Muscle layer of duodenum (tissue), 2 donors: ENCODE data around the gene BCDIN3D.
A peak's percentile ranks its signal among the peaks of the same experiment; 100 is the strongest.

Experiments
- H3K27ac ChIP-seq: one replicate; pipeline ENCODE4 v1.7.0; 2013; ENCODE audit warnings: mild to moderate bottlenecking, low read length
- H3K27me3 ChIP-seq: one replicate; pipeline ENCODE4 v1.7.0; 2013; ENCODE audit warnings: low read depth, mild to moderate bottlenecking, control low read depth, low read length
- H3K36me3 ChIP-seq, 2 donors: one replicate each; pipeline ENCODE4 v1.7.0; 2013; ENCODE audit warnings: low read length in 2 of 2, control low read depth in 1 of 2, mild to moderate bottlenecking in 1 of 2; ENCODE audit not compliant: insufficient read depth in 2 of 2, control insufficient read depth in 1 of 2
- H3K4me1 ChIP-seq, 2 donors: one replicate each; pipeline ENCODE4 v1.7.0; 2013; ENCODE audit warnings: low read length in 2 of 2, mild to moderate bottlenecking in 2 of 2, control low read depth in 1 of 2, moderate library complexity in 1 of 2; ENCODE audit not compliant: insufficient read depth in 2 of 2, control insufficient read depth in 1 of 2
- H3K4me3 ChIP-seq, 2 donors: one replicate each; pipeline ENCODE4 v1.7.0; 2013; ENCODE audit warnings: low read length in 2 of 2, low read depth in 1 of 2, mild to moderate bottlenecking in 1 of 2
- H3K9me3 ChIP-seq, 2 donors: one replicate each; pipeline ENCODE4 v1.7.0; 2013; ENCODE audit warnings: low read length in 2 of 2, control low read depth in 1 of 2, mild to moderate bottlenecking in 1 of 2; ENCODE audit not compliant: control insufficient read depth in 1 of 2
- donor health status: healthy.

BCDIN3D gene

DNA sequence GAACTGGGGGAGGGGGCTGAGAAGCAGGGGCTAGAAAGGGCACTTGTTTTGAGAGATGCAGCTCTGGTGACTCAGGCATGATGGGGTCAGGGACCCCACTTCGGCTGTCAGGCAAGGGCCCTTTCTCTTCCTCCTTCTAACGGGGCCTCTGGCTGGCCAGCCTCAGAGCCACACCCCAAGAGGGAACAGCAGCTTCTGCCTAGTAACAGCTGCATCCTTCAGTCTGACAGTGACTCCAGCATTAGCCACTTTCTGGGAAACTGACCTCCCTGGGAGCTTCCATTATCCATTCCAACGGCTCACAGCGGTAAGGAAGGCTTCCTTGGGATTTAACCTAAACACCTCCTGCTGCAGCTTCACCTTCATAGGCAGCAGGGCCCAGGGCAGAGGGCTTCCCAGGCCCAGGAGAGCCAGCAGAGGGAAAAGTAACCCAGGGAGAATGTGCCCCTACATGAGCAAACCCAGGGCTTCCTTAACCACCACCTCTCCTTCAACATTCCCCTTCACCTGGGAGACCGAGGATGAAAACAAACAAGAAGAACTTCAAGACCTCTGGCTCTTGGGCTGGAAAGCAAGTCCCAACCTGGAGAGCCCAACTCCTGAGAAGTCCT lies 17.4 kb downstream of the BCDIN3D start:
- Histone ChIP-seq H3K4me3 (peak overlapping the region in 1 of 2 donors; percentile 19), H3K9me3 (no peaks in the 10 kb centered on the region), H3K27ac (peak overlapping the region; percentile 27), H3K27me3 (no peaks in the 10 kb centered on the region), H3K4me1 (peaks cover 10 to 61% of the 10 kb centered on the region in 2 donors), H3K36me3 (peaks cover 0 to 3% of the 10 kb centered on the region in 2 donors)

DNA sequence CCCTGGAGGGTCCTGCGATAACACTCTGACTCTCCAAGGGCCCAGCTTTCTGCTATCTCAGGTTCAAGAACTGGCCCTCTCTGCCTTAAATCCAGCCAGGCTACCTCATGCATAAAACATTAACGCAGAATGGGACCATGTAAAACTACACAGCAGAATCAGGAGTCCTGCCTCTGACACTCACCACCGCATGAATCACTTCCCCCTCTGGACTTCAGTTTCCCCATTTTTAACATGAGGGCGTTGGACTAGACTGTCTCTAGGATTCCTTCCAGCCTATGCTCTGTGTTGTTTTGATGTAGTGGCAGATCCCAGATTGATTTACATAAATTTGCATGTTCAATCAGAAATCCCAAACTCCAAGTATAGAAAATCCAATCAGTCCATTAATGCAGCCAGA lies 18.0 kb downstream of the BCDIN3D start:
- H3K9me3 ChIP-seq: no peaks in the 10 kb centered on the region
- H3K4me3 ChIP-seq: no peak overlapping the region
- H3K4me1 ChIP-seq: peaks cover 10 to 61% of the 10 kb centered on the region in 2 donors
- H3K27ac ChIP-seq: peak overlapping the region; percentile 27
- peaks cover 0 to 3% of the 10 kb centered on the region in 2 donors for H3K36me3 ChIP-seq
- H3K27me3 ChIP-seq: no peaks in the 10 kb centered on the region

DNA sequence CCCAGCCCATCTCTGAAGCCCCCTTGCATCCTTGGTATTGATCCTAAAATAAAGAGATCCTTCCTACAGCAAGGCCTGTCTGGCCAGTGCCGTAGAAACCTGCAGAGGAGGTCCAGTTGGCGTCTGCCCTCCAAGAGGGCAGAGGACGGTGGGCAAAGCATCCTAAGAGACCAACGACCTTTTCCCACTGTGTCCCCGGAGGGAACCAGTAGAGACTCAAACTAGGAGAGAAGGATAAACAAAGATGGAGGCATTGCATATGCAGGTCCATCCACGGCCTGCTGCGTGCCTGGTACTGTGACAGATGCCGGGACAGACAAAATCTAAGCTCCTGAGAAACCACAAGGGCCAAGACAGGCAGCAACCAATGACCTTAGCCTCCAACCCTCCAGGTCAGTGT lies 18.5 kb downstream of the BCDIN3D start:
- no peak overlapping the region for H3K4me3 ChIP-seq
- H3K27ac ChIP-seq: peak overlapping the region; percentile 27
- no peaks in the 10 kb centered on the region for H3K9me3 ChIP-seq
- peaks cover 0 to 3% of the 10 kb centered on the region in 2 donors for H3K36me3 ChIP-seq
- no peaks in the 10 kb centered on the region for H3K27me3 ChIP-seq
- H3K4me1 ChIP-seq: peaks cover 10 to 65% of the 10 kb centered on the region in 2 donors

DNA sequence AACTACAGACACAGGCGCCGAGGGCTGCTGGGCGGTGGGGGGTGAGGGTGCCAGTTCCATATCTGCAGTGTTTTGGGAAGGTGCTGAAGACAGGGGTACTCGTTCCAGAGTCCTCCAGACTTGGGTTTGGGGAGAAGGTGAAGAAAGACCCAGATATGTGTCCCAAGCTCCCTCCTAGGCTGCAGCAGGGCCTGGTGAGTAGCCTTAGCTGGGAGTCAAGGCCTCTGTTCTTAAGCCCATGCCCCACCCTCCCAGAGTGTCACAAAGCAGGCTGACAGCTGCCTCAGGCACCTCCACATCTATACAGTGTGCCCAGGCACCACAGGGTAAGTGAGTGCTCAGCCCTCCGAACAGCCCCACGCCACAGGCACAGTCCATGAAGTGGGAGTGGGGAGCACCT lies 19.0 kb downstream of the BCDIN3D start:
- Histone ChIP-seq H3K9me3 (no peaks in the 10 kb centered on the region), H3K27ac (no peak overlapping the region), H3K36me3 (peaks cover 0 to 3% of the 10 kb centered on the region in 2 donors), H3K27me3 (no peaks in the 10 kb centered on the region), H3K4me3 (no peak overlapping the region), H3K4me1 (peaks cover 8 to 63% of the 10 kb centered on the region in 2 donors)

DNA sequence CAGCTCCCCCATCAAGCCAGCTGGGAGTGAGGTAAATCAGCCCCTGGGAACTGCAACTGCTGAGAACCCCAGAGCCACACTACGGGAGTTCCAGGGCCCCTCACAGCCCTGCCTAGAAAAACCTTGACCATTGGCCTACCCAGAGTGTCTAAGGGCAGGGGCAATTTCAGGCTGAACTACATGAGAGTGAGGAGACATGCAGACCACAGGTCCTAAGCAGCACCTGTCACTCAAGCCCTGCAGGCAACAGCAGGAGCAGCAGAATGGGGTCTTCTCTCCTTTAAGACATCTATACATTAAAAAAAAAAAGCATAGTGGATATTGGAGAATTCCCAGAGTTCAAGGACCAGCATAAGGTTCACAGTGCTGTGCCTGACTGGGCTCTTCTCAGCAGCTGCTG lies 19.6 kb downstream of the BCDIN3D start:
- Histone ChIP-seq H3K4me1 (peaks cover 5 to 60% of the 10 kb centered on the region in 2 donors), H3K4me3 (no peak overlapping the region), H3K27ac (no peak overlapping the region), H3K36me3 (peaks cover 0 to 3% of the 10 kb centered on the region in 2 donors), H3K9me3 (no peaks in the 10 kb centered on the region), H3K27me3 (no peaks in the 10 kb centered on the region)

DNA sequence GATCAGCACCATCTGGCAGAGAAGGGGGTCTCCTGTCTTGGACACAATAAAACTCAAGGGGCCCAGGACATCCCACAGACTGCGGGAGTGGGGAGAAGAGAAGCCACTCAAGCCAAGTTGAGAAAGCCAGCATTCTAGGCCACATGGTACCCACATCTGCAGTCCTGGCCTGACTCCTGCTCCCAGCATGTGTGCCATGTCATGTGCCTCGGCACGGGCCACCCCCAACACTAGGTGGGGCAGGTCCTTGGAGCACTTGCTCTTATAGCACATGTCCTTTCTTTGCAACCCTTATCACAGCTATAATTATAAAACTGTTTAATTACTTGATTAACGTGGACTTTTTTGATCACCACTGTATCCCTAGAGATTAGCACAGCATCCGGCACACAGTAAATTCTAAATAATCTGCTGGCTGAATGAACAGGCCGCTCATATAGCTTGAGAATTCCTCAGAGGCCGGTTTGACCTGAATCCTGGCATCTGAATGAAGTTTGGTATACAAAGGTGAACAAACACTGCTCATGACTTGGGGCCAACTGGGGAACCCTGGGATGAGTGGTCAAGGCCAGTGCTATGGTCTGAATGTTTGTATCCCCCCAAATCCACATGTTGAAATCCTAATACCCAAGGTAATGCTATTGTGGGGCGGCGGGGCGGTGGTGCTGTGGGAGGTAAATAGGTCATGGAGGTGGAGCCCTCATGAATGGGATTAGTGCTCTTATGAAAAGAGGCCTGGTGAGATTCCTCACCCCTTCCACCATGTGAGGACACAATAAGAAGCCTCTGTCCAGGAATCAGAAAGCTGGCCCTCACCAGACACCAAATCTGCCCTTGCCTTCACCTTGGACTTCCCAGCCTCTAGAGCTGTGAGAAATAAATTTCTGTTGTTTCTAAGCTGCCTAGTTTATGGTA lies 21.3 kb downstream of the BCDIN3D start:
- no peak overlapping the region for H3K27ac ChIP-seq

DNA sequence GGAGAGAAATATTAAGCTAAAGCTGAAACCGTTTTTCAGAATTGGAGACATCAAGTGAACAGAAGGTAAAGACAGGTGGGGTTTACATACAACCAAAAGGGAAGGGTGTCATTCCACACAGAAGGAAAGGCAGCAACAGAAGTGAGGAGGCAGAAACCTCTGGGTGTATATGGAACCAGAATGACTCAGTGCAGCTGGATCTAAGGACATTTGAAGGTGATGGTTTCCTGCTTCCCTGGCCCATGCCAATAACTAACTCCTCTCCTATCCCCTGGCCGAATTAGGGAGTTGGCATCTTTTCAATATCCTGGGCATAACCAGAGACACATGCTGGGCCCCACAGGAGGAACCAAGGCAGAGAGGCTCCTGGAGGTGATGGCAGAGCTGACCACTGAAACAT lies 23.1 kb downstream of the BCDIN3D start:
- peaks cover 3 to 34% of the 10 kb centered on the region in 2 donors for H3K4me1 ChIP-seq
- no peak overlapping the region for H3K4me3 ChIP-seq
- no peak overlapping the region for H3K27ac ChIP-seq
- no peaks in the 10 kb centered on the region for H3K27me3 ChIP-seq
- H3K9me3 ChIP-seq: no peaks in the 10 kb centered on the region
- H3K36me3 ChIP-seq: peaks cover 0 to 3% of the 10 kb centered on the region in 2 donors

More for the DNA sequence above, 21.3 kb downstream of the BCDIN3D start:
- Histone ChIP-seq H3K9me3 (no peaks in the 10 kb centered on the region), H3K4me1 (peaks cover 5 to 52% of the 10 kb centered on the region in 2 donors), H3K27me3 (no peaks in the 10 kb centered on the region), H3K4me3 (no peak overlapping the region), H3K36me3 (peaks cover 0 to 3% of the 10 kb centered on the region in 2 donors)

DNA sequence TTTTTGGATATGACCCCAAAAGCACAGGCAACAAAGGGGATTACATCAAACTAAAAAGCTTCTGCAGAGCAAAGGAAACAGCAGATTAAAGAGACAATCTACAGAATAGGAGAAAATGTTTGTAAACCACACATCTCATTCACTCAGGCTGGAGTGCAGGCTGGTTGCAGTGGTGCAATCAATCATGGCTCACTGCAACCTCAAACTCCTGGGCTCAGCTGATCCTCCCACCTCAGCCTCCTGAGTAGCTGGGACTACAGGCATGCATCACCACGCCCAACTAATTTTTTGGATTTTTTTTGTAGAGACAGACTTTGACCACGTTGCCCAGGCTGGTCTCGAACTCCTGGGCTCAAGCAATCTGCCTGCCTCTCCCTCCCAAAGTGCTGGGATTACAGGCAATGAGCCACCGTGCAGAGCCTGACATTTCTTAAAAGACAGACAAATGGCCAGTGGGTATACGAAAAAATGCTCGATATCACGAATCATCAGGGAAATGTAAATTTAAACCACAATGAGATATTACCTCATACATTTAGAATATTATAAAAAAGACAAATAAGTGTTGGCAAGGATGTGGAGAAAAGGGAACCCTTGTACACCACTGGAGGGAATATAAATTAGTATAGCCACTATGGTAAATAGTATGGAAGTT lies 24.5 kb downstream of the BCDIN3D start:
- Histone ChIP-seq H3K27ac (no peak overlapping the region), H3K9me3 (no peaks in the 10 kb centered on the region), H3K4me1 (peaks cover 0 to 25% of the 10 kb centered on the region in 2 donors), H3K27me3 (no peaks in the 10 kb centered on the region), H3K4me3 (no peak overlapping the region), H3K36me3 (peaks cover 0 to 3% of the 10 kb centered on the region in 2 donors)

DNA sequence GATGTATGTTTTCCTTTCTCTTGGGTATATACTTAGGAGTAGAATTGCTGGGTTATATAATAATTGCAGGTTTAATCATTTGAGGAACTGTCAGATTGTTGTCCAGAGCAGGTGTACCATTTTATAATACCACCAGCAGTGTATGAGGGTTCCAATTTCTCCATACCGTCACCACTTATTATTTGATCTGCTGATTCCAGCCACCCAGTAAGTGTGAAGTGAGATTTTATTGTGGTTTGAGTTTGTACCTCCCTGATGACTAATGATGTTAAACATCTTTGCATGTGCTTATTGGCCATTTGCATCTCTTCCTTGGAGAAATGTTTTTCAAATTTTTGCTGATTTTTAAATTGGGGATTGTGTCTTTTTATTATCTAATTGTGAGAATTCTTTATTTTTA lies 29.8 kb downstream of the BCDIN3D start:
- Histone ChIP-seq H3K36me3 (no peaks in the 10 kb centered on the region), H3K9me3 (no peaks in the 10 kb centered on the region), H3K4me3 (no peak overlapping the region), H3K27ac (no peak overlapping the region), H3K4me1 (peaks cover 9 to 14% of the 10 kb centered on the region in 2 donors), H3K27me3 (no peaks in the 10 kb centered on the region)

DNA sequence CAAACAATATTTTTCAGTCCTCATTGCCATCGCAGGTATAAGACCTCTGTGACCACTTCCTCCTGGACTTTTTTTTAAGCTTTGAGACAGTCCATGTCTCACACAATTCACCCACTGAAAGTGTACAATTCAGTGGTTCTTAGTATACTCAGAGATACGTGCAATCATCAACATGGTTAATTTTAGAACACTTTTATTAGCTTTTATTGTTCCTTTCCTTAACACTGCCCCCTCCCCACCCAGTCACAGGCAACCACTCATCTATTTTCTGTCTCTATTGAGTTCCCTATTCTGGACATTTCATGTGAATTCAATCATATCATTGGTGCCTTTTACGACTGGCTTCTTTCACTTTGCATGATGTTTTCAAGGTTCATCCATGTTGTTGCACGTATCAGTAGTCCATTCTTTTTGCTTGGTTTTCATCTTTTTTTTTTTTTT lies 30.9 kb downstream of the BCDIN3D start:
- Histone ChIP-seq H3K27me3 (no peaks in the 10 kb centered on the region), H3K27ac (no peak overlapping the region), H3K4me3 (no peak overlapping the region), H3K9me3 (no peaks in the 10 kb centered on the region), H3K4me1 (peaks cover 9 to 14% of the 10 kb centered on the region in 2 donors), H3K36me3 (no peaks in the 10 kb centered on the region)

DNA sequence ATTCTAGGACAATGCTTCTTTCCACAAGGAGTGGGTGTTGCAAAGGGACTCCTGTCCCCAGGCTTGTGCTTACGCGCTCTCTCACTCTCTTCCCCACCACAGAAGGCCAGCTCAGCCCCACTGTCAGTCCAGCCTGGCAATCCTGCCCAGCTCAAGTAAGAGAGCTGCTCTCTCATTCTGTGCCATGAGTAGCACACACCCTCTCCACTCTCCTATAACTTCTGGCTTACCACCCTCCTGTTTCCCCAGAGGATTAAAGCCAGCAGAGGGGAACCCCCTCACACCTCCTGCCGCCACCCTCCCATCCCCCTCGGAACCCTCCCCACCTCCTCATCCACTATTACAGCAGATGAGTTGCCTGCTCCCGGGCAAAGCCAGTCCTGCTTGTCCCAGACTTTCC lies 31.8 kb downstream of the BCDIN3D start:
- no peaks in the 10 kb centered on the region for H3K36me3 ChIP-seq
- H3K27ac ChIP-seq: no peak overlapping the region
- peaks cover 9 to 14% of the 10 kb centered on the region in 2 donors for H3K4me1 ChIP-seq
- no peak overlapping the region for H3K4me3 ChIP-seq
- no peaks in the 10 kb centered on the region for H3K9me3 ChIP-seq
- no peaks in the 10 kb centered on the region for H3K27me3 ChIP-seq
